ENCODE measurements around the gene MOB3B.
A peak's percentile ranks its signal among the peaks of the same experiment; 100 is the strongest.

Gene MOB3B

DNA sequence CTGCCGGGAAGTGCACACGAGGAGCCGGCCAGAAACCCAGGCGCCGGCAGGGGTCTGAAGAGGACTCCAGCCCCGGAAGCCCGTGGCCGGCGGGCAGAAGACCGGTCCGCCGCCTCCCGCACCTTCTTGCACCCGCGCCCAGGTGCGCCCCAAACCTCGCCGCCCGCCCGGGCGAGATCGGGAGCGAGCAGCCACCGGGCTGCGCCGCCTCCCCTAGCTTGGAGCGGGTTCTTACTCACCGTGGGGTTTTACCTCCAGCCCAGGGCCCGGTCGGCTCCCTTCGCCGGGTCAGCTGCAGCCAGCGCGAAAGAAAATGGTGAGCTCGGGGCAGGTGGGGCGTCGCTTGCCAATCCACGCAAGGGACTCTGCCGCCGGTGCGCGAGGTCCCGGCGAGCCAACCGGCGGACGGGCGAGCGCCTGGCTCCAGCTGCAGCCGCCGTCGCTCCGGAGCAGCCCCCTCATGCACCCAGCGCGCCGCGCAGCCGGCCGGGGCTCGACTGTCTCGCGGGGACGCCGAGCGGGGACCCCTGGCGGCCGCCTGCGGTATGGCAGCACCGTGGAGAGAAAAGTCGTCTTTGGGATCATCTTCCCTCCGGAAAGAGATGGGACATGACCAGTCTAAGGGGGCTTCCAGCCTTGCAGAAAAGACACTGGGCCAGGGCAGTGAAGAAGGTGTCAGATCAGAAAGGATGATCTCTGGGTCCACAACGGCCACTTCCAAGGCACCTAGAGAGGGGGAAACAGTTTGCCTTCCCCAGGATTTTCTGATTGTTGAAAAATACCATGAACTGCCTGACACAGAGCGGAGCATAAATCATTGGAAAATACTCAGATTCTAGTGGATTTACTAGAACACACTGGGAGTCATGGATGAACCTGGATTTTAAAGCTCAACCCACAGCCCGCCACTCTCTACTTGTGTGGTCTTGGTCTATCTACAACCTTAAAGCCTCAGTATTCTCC lies at the start of gene MOB3B:
MOB3B (minus strand) TSS at position 499 of the 963 bp plus-strand sequence. CDS start 74,264 bp downstream, outside the sequence.
- DNase-seq (ENCODE audit: low spot score in 2 of 2): peak; percentile 83 to 85
- Mint-ChIP-seq H3K4me3 (peak within 1 kb of the TSS; percentile 97), H3K36me3 (peaks cover under 1% of the 10 kb centered on the region), H3K4me1 (peaks cover 36% of the 10 kb centered on the region), H3K27ac (peak within 1 kb of the TSS; percentile 95), H3K9me3 (no peaks in the 10 kb centered on the region), H3K27me3 (no peaks in the 10 kb centered on the region)
- peak; percentile 71 for ATAC-seq (ENCODE audit: low read depth)

DNA sequence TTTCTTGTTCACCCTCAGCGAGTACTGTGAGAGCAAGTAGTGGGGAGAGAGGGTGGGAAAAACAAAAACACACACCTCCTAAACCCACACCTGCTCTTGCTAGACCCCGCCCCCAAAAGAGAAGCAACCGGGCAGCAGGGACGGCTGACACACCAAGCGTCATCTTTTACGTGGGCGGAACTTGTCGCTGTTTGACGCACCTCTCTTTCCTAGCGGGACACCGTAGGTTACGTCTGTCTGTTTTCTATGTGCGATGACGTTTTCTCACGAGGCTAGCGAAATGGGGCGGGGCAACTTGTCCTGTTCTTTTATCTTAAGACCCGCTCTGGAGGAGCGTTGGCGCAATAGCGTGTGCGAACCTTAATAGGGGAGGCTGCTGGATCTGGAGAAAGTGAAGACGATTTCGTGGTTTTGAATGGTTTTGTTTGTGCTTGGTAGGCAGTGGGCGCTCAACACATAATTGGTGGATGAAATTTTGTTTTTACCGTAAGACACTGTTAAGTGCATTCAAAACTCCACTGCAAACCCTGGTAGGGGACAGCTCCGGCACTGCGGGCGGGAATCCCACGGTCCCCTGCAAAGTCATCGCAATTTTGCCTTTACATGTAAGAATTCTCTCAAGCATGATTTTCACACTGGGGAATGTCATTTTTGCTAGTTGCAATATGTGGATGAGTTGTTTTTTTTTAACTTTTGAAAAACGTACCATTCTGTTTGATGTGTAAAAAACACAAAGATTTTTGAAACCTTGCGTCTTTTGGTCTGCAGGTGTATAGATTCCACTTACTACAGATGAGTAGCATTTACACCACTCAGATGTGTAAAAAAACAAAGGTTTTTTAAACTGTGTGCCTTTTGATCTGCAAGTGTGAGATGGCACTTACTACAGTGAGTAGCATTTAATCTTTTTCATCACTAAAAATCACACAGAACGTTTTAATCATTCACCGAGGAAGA lies 44.3 kb upstream of the MOB3B start:
- H3K27me3 Mint-ChIP-seq: no peaks in the 10 kb centered on the region
- H3K27ac Mint-ChIP-seq: peak overlapping the region; percentile 99
- H3K4me3 Mint-ChIP-seq: peak overlapping the region; percentile 98
- peaks cover 2% of the 10 kb centered on the region for H3K36me3 Mint-ChIP-seq
- peaks cover 14% of the 10 kb centered on the region for H3K4me1 Mint-ChIP-seq
- peak; percentile 76 for ATAC-seq (ENCODE audit: low read depth)
- DNase-seq (ENCODE audit: low spot score in 2 of 2): peak; percentile 83 to 95
- H3K9me3 Mint-ChIP-seq: peaks cover 8% of the 10 kb centered on the region

DNA sequence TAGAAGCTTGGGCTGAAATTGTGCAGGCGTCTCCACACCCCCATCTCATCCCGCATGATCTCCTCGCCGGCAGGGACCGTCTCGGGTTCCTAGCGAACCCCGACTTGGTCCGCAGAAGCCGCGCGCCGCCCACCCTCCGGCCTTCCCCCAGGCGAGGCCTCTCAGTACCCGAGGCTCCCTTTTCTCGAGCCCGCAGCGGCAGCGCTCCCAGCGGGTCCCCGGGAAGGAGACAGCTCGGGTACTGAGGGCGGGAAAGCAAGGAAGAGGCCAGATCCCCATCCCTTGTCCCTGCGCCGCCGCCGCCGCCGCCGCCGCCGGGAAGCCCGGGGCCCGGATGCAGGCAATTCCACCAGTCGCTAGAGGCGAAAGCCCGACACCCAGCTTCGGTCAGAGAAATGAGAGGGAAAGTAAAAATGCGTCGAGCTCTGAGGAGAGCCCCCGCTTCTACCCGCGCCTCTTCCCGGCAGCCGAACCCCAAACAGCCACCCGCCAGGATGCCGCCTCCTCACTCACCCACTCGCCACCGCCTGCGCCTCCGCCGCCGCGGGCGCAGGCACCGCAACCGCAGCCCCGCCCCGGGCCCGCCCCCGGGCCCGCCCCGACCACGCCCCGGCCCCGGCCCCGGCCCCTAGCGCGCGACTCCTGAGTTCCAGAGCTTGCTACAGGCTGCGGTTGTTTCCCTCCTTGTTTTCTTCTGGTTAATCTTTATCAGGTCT lies 43.5 kb upstream of the MOB3B start, which contains the start of gene C9orf72:
C9orf72 (minus strand) TSS at position 564 of the 716 bp plus-strand sequence. CDS start 6,361 bp downstream, outside the sequence.
- peak; percentile 80 to 83 for DNase-seq (ENCODE audit: low spot score in 2 of 2)
- peaks cover 2% of the 10 kb centered on the region for H3K9me3 Mint-ChIP-seq
- H3K4me3 Mint-ChIP-seq: peak within 1 kb of the TSS; percentile 98
- peak within 1 kb of the TSS; percentile 99 for H3K27ac Mint-ChIP-seq
- peak; percentile 72 for ATAC-seq (ENCODE audit: low read depth)
- peaks cover 14% of the 10 kb centered on the region for H3K4me1 Mint-ChIP-seq
- no peaks in the 10 kb centered on the region for H3K27me3 Mint-ChIP-seq
- peaks cover 1% of the 10 kb centered on the region for H3K36me3 Mint-ChIP-seq

DNA sequence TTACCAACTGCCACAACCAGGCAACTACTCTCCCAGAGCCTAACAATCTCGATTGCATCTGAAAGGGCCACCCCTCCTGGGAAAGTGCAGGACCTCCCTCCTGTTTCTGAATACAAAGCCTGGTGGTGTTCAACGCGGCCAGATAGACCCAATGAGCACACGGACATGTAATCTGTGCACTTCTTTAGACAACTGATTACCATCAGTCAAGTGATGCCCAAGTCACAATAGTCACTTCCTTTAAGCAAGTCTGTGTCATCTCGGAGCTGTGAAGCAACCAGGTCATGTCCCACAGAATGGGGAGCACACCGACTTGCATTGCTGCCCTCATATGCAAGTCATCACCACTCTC lies 42.9 kb upstream of the MOB3B start:
- H3K4me1 Mint-ChIP-seq: peaks cover 15% of the 10 kb centered on the region

DNA sequence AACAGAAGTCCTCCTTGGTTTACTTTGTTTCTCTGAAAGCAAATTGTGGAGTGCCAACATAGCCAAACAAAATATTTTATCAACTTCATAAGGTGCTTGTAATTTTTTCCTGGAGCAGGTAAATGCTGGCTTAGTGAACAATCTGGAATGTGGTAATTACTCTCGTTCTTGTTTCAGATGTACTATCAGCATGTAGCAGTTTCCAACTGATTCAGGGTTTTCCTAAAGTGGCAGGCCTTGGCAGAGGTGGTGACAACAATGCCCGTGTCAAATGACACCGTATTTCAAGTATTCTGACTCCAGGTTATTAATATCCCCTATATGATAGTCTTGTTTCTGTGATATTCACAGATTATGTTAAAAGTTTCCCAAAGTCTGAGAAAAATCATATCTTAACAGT lies 42.4 kb upstream of the MOB3B start:
- peak overlapping the region; percentile 98 for H3K4me3 Mint-ChIP-seq
- peaks cover 17% of the 10 kb centered on the region for H3K4me1 Mint-ChIP-seq
- ATAC-seq (ENCODE audit: low read depth) (no peak), DNase-seq (ENCODE audit: low spot score in 2 of 2) (no peak)
- H3K27me3 Mint-ChIP-seq: no peaks in the 10 kb centered on the region
- peak overlapping the region; percentile 99 for H3K27ac Mint-ChIP-seq
- H3K36me3 Mint-ChIP-seq: peaks cover 4% of the 10 kb centered on the region
- no peaks in the 10 kb centered on the region for H3K9me3 Mint-ChIP-seq

More for the DNA sequence above, 42.9 kb upstream of the MOB3B start:
- peaks cover 1% of the 10 kb centered on the region for H3K36me3 Mint-ChIP-seq
- no peaks in the 10 kb centered on the region for H3K27me3 Mint-ChIP-seq
- peak overlapping the region; percentile 98 for H3K4me3 Mint-ChIP-seq
- no peaks in the 10 kb centered on the region for H3K9me3 Mint-ChIP-seq
- H3K27ac Mint-ChIP-seq: peak overlapping the region; percentile 99
- DNase-seq (ENCODE audit: low spot score in 2 of 2) (peak in 1 of 2 donors; percentile 62), ATAC-seq (ENCODE audit: low read depth) (peak; percentile 41)

DNA sequence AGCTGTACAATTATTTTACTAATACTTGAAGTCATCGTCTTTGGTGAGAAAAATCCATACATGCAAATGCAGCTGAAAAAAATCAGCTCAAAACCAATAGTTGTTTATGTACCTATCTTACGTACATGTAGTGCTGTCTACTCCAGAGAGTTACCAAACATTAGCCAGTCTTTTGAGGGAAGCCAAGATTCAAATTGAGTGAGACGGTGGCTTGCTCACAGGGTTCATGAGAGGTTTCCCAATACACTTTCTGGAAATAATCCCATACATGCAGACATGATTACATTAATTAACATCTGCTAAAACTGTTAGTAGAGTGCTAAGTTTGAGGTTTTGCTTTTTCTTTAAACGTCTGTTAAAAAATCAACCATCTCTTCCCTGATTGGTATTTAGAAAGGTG lies 41.4 kb upstream of the MOB3B start:
- Mint-ChIP-seq H3K36me3 (peaks cover 7% of the 10 kb centered on the region), H3K27me3 (no peaks in the 10 kb centered on the region), H3K27ac (peak overlapping the region; percentile 99), H3K4me1 (peaks cover 17% of the 10 kb centered on the region), H3K9me3 (no peaks in the 10 kb centered on the region), H3K4me3 (no peak overlapping the region)
- DNase-seq (ENCODE audit: low spot score in 2 of 2) (no peak), ATAC-seq (ENCODE audit: low read depth) (no peak)

DNA sequence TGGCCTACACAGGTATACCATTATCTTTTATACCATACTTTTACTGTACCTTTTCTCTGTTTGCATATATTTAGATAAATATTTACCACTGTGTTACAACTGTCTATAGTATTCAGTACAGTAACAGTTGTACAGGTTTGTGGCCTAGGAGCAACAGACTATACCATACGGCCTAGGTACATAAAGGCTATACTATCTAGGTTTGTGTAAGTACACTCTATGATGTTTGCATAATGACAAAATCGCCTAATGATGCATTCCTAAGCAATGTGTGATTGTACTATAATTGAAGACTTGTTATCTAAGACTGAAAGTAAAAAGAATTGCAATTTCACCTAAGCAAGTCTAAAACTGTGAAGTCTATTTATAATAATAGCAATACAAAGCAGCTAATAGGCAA lies 39.8 kb upstream of the MOB3B start:
- Mint-ChIP-seq H3K27ac (no peak overlapping the region), H3K36me3 (peaks cover 7% of the 10 kb centered on the region), H3K27me3 (no peaks in the 10 kb centered on the region), H3K9me3 (no peaks in the 10 kb centered on the region), H3K4me3 (no peak overlapping the region), H3K4me1 (peaks cover 17% of the 10 kb centered on the region)
- DNase-seq (ENCODE audit: low spot score in 2 of 2) (no peak), ATAC-seq (ENCODE audit: low read depth) (no peak)

DNA sequence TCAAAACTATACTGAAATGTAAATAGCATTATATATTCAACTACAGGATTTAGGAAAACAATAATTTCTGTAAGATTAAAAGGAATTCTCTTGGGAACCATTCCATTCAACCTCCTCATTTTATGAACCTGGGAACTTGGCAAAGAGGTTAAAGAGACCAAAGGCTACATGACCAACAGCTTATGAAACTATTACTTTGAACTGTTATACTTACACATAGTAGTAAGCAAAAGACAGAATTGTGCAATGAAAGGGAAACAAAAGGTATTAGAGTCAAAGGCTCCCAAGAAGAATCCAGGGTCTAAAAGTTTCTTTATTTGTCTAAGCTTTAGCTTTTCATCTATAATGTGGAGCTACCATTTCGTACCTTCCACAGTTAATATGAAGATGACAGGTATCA lies 36.5 kb upstream of the MOB3B start:
- peaks cover 9% of the 10 kb centered on the region for H3K4me1 Mint-ChIP-seq
- no peaks in the 10 kb centered on the region for H3K9me3 Mint-ChIP-seq
- no peak for DNase-seq (ENCODE audit: low spot score in 2 of 2)
- H3K4me3 Mint-ChIP-seq: no peak overlapping the region
- peaks cover 10% of the 10 kb centered on the region for H3K36me3 Mint-ChIP-seq
- H3K27ac Mint-ChIP-seq: no peak overlapping the region
- H3K27me3 Mint-ChIP-seq: no peaks in the 10 kb centered on the region
- no peak for ATAC-seq (ENCODE audit: low read depth)

DNA sequence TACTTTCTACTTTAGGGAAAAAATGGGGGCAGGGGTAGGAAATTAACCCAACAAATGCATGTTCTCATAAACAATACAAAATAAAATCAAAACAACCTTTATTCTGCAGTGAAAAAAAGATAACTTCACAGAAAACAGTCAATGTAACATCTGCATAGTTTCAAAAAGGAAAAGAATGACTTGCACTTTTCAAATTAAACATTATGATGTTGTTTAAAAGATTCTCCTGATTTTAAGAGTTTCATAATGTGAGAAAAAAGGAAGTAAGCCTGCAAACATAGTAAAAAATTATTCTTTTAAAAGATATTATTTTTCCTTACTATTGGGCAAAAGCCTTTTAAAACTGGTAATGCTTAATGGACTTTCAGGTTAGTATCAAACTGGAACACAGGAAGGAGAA lies 36.1 kb upstream of the MOB3B start:
- Mint-ChIP-seq H3K36me3 (peaks cover 10% of the 10 kb centered on the region), H3K4me3 (no peak overlapping the region), H3K4me1 (peaks cover 9% of the 10 kb centered on the region), H3K9me3 (no peaks in the 10 kb centered on the region), H3K27me3 (no peaks in the 10 kb centered on the region), H3K27ac (peak overlapping the region; percentile 50)
- DNase-seq (ENCODE audit: low spot score in 2 of 2) (no peak), ATAC-seq (ENCODE audit: low read depth) (no peak)

DNA sequence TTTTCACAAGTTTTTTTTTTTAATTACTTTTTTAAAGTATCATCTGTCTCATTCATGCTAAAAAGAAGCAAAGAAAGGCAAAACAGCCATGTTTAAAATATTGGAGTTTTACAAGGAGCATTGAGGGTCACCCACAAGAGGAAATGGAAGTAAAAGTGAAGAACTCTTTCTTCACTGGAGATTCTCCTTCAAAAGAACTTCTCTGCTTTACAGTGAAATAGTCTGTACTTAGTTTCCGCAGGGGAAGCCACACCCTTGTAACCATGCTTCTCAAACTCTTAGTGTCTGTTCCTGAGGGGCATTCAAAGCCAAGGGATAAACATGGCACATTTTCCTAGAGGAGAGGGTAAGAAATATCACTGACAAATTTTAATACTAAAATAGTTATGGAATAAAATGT lies 35.1 kb upstream of the MOB3B start:
- ATAC-seq (ENCODE audit: low read depth): peak; percentile 56
- no peak for DNase-seq (ENCODE audit: low spot score in 2 of 2)
- H3K4me1 Mint-ChIP-seq: peaks cover 8% of the 10 kb centered on the region
- peaks cover 10% of the 10 kb centered on the region for H3K36me3 Mint-ChIP-seq
- no peaks in the 10 kb centered on the region for H3K9me3 Mint-ChIP-seq
- H3K27ac Mint-ChIP-seq: peak overlapping the region; percentile 50
- H3K4me3 Mint-ChIP-seq: peak overlapping the region; percentile 14
- no peaks in the 10 kb centered on the region for H3K27me3 Mint-ChIP-seq

DNA sequence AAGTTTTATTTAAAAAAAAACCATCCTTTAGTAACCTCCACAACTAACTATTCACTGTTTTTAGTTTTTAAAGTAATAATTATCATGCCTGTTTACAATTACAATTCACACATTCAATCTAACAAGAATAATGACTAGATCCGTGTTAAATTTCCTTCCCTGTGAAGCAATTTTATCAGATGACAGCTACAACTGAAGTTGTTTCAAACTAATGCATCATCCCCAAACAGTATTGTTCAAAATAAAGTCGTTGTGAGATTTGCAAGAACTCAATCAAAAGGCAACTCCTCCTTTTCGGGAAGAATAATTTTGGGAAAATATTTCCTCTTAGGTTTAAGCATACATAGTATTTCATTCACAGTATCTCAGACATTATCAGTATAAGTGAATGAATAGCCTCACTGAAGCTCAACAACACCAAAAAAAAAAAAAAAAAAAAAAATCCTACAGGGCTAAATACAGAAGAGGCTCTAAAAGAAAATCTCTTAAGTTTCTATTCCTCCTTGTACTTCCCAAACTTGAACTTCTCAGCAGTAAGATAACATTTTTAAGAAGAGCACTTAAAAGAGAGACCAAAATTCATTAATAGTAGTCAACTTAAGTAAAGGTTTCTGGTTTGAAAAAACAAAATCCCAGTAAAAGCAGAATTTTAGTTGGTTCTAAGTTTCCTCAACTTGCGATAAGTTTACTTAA lies 34.3 kb upstream of the MOB3B start:
- no peaks in the 10 kb centered on the region for H3K27me3 Mint-ChIP-seq
- ATAC-seq (ENCODE audit: low read depth): peak; percentile 62
- H3K4me3 Mint-ChIP-seq: no peak overlapping the region
- no peak for DNase-seq (ENCODE audit: low spot score in 2 of 2)
- H3K9me3 Mint-ChIP-seq: no peaks in the 10 kb centered on the region
- H3K36me3 Mint-ChIP-seq: peaks cover 10% of the 10 kb centered on the region
- peaks cover 8% of the 10 kb centered on the region for H3K4me1 Mint-ChIP-seq
- peak overlapping the region; percentile 50 for H3K27ac Mint-ChIP-seq

DNA sequence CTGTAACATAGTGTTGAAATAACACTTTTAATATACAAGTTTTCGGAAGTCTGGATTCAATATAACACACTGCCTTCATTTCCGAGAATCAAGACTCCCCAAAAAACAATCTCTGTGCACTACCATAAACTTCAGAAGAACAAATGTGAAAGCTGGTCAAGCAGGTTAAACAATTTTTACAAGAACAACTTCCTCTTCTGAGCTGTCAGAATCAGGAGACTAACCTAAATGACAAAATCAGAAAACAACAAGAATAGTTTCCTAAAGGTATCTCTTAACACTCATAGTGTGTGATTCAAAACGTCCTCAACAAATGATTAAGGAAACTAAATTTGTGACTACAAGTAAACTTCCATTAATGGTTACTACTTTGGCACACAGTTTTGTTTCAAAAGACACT lies 32.1 kb upstream of the MOB3B start:
- Mint-ChIP-seq H3K4me1 (peaks cover 5% of the 10 kb centered on the region), H3K9me3 (no peaks in the 10 kb centered on the region), H3K4me3 (no peak overlapping the region), H3K27ac (peak overlapping the region; percentile 46), H3K27me3 (no peaks in the 10 kb centered on the region), H3K36me3 (peaks cover 6% of the 10 kb centered on the region)
- no peak for DNase-seq (ENCODE audit: low spot score in 2 of 2)
- ATAC-seq (ENCODE audit: low read depth): no peak

DNA sequence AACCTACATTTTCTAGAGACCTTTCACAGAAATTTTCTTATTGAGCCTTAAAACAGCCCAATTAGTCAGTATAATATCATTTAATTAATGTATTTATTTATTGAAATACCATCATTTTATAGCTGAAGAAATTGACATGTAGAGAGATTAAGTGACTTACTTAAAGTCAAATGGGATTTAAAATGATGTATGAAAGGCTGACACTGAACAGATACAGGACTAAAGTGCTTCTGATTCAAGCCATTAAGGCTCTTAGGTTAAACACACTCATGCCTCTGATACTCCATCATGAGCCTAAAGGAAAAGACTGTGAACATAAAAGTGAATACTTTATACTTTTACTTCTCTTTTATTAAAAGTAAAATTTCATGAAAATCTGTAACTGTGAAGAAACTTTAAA lies 30.8 kb upstream of the MOB3B start:
- Mint-ChIP-seq H3K4me1 (peaks cover 5% of the 10 kb centered on the region), H3K4me3 (no peak overlapping the region), H3K27ac (no peak overlapping the region), H3K36me3 (peaks cover 6% of the 10 kb centered on the region), H3K27me3 (no peaks in the 10 kb centered on the region), H3K9me3 (no peaks in the 10 kb centered on the region)
- DNase-seq (ENCODE audit: low spot score in 2 of 2): no peak
- ATAC-seq (ENCODE audit: low read depth): no peak

All from memory B cell (primary cell).